Measurements from ENCODE around the gene SEMA3B. TPM values are rescaled to one million over a fixed set of nuclear protein-coding genes. Genes with fewer than 3 reads are reported as not detected.
"Not testable (repeated sequence)": the region's sequence is repeated elsewhere in the genome, so short reads cannot be mapped to it uniquely, and the experiment has no call there.

The SEMA3B gene
- total RNA-seq, 5 donors from 2014 or later (not counting 1 experiment from before 2014, with no cell fraction given) = 0.33 to 2.5 (median 1.5) TPM

DNA sequence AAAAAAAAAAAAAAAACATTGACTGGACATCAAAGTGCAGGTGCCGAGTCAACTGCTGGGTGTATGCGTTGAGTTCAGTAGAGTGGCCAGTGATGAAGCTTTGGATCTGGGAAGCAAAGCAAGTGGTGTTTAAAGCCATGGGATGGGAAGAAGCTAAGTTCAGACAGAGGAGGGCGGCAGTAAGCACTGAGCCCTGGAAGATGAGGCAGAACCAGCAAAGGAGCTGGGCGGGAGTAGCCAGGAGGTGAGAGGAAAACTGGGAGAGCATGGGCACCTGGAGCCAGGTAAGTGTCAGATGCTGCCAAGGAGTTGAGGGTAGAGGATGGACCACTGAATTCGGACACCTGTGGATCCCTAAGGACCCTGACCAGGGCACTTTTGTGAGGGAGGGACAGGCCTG lies 44.3 kb upstream of the SEMA3B start:
- H3K4me3 Mint-ChIP-seq = peak overlapping the region in 1 of 3 donors; percentile 14
- H3K27me3 ChIP-seq (replicated peaks in 1 of 2; ENCODE audit: control insufficient read depth in 2 of 2, extremely low read depth in 1 of 2, insufficient read depth in 2 of 2, low read length in 1 of 2) = peaks cover 0 to 13% of the 10 kb centered on the region in 2 experiments
- ChIA-PET POLR2A (interaction anchor here in 1 of 2 donors (0.6 kb wide), 1 partner anchor 103 kb away, joined by 4 read pairs; no protein-coding TSS in a partner anchor), CTCF (interaction anchor here (0.7 to 5.5 kb wide), 8 partner anchors 9 to 613 kb away, joined by 3 to 60 read pairs (median 7); no protein-coding TSS in a partner anchor)
- H3K27ac ChIP-seq (ENCODE audit: low read length) = no peak overlapping the region
- no peaks in the 10 kb centered on the region for H3K9me3 ChIP-seq
- no peak for DNase-seq
- WGBS (ENCODE audit: insufficient coverage) = 88% methylated on average over 5 of the region's 5 CpGs
- H3K36me3 Mint-ChIP-seq = no peaks in the 10 kb centered on the region
- peaks cover 0 to 3% of the 10 kb centered on the region in 2 donors for H3K27me3 Mint-ChIP-seq
- ATAC-seq (replicated peaks in 1 of 4) = no peak
- H3K4me3 ChIP-seq (ENCODE audit: control insufficient read depth in 1 of 2, extremely low read depth in 1 of 2, low read length in 1 of 2) = no peak overlapping the region
- no peaks in the 10 kb centered on the region for H3K9me3 Mint-ChIP-seq
- H3K4me1 Mint-ChIP-seq = peaks cover 18 to 26% (median 26%) of the 10 kb centered on the region in 3 donors
- no peaks in the 10 kb centered on the region for H3K36me3 ChIP-seq (ENCODE audit: control insufficient read depth in 2 of 2, extremely low read depth in 1 of 2, insufficient read depth in 1 of 2, low read length in 1 of 2)
- H3K27ac Mint-ChIP-seq = no peak overlapping the region
- peaks cover 0 to 45% of the 10 kb centered on the region in 2 experiments for H3K4me1 ChIP-seq (ENCODE audit: control insufficient read depth in 1 of 2, extremely low read depth in 1 of 2, insufficient read depth in 2 of 2, low read length in 2 of 2)

DNA sequence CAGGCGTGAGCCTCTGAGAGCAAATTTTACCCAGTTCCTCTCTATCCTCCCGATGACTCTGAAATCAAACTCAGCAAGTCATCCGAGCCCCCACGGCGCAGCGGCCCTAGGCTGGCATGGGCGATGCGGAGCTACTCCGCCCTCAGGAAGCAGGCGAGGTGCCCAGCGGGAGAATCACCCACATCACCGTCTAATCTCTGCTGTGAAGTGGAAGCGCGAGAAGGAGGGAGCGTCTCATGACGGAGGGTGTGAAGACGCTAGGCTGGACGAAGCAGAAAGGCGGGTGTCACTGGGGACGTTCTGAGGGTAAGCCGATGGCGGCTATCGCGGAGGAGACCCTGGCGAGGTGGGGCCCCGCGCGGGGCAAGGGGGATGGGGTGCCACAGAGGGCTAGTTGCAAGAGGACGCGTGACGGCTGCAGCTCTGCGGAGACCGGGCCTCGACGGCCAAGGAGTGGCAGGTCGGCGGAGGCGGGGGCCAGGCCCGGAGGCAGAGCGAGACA lies 42.0 kb upstream of the SEMA3B start:
- peak overlapping the region; percentile 67 to 73 for H3K4me3 ChIP-seq (ENCODE audit: control insufficient read depth in 1 of 2, extremely low read depth in 1 of 2, low read length in 1 of 2)
- WGBS (ENCODE audit: insufficient coverage) = 0% methylated on average over 30 of the region's 40 CpGs
- ATAC-seq (replicated peaks in 1 of 4) = peak; percentile 17 to 29 (median 26)
- H3K36me3 Mint-ChIP-seq = no peaks in the 10 kb centered on the region
- peaks cover 0 to 32% of the 10 kb centered on the region in 2 experiments for H3K4me1 ChIP-seq (ENCODE audit: control insufficient read depth in 1 of 2, extremely low read depth in 1 of 2, insufficient read depth in 2 of 2, low read length in 2 of 2)
- H3K27me3 Mint-ChIP-seq = peaks cover 0 to 3% of the 10 kb centered on the region in 2 donors
- H3K4me3 Mint-ChIP-seq = peak overlapping the region; percentile 89 to 93 (median 92)
- H3K27me3 ChIP-seq (replicated peaks in 1 of 2; ENCODE audit: control insufficient read depth in 2 of 2, extremely low read depth in 1 of 2, insufficient read depth in 2 of 2, low read length in 1 of 2) = peaks cover 0 to 6% of the 10 kb centered on the region in 2 experiments
- peak in 13 of 35 experiments; percentile 17 to 68 (median 32) for DNase-seq
- H3K27ac Mint-ChIP-seq = peak overlapping the region; percentile 76 to 86
- POLR2A ChIA-PET = interaction anchor here in 1 of 2 donors (1.8 kb wide), 1 partner anchor 20 kb away, joined by 4 read pairs; no protein-coding TSS in a partner anchor
- CTCF ChIA-PET = interaction anchor here (0.7 to 5.5 kb wide), 16 partner anchors 9 to 1993 kb away, joined by 3 to 60 read pairs (median 4); partner anchors contain the start of genes HYAL2 (in 1 of the 2), HYAL3 (in 1 of the 2) and NAA80 (in 1 of the 2)
- no peaks in the 10 kb centered on the region for H3K9me3 Mint-ChIP-seq
- peak overlapping the region; percentile 55 for H3K27ac ChIP-seq (ENCODE audit: low read length)
- no peaks in the 10 kb centered on the region for H3K36me3 ChIP-seq (ENCODE audit: control insufficient read depth in 2 of 2, extremely low read depth in 1 of 2, insufficient read depth in 1 of 2, low read length in 1 of 2)
- no peaks in the 10 kb centered on the region for H3K9me3 ChIP-seq
- H3K4me1 Mint-ChIP-seq = peaks cover 19 to 27% (median 26%) of the 10 kb centered on the region in 3 donors

DNA sequence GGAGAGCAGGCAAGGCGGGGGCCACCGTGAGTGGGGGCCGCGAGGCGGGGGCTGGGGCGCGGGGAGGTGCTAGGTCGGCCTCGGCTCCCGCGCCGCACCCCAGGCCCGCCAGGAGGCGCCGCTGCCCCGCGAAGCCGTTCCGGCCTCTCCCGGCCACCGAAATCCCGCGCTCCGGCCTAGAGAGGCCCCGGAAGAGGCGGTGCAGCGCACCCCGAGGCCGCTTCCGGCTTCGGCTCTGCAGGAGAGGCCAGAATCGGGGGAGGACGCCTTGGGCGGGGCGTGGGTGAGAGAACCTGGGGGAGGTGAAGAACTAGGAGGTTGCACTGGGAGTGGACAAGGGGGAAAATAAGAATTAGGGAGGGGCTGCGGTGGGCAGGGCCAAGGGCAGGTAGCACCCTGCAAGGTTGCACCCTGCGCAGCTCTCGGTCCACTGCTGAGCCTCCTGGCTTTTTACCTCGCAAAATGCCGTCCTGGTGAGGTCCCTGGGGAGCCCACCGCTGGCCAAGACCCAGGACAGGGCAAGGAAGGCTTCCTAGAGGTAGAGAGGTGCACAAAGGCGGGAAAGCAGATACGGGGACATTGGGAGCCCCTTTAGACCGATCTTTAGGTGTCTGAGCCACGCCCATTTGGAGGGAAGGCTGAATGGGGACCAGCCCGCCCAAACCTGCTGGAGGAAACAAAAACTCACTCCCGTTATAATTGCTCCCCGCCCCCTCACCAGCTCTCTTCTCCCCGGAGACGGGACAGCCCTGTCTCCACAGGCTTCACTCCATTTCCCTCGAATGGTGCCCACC lies 41.4 kb upstream of the SEMA3B start:
- H3K4me1 ChIP-seq (ENCODE audit: control insufficient read depth in 1 of 2, extremely low read depth in 1 of 2, insufficient read depth in 2 of 2, low read length in 2 of 2) = peaks cover 0 to 32% of the 10 kb centered on the region in 2 experiments

DNA sequence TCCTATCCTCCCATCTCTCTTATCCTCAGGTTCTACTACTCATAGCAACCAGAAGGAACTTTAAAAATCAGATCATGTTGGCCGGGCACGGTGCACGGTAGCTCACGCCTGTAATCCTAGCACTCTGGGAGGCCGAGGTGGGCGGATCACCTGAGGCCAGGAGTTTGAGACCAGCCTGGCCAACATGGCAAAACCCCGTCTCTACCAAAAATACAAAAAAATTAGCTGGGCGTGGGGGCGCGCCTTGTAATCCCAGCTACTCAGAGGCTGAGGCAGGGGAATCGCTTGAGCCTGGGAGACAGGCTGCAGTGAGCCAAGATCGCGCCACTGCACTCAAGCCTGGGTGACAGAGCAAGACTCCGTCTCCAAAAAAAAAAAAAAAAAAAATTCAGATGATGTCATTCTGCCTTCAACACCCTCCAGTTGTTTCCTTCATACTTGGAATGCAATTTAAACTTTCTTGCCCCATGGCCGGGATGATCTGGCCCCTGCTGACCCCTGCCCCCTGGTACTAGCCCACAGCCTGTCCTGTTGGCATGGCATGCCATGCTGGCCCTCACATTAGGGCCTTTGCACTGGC lies 40.7 kb upstream of the SEMA3B start:
- 63% methylated on average over 15 of the region's 15 CpGs for WGBS (ENCODE audit: insufficient coverage)

More for the DNA sequence above, 41.4 kb upstream of the SEMA3B start:
- POLR2A ChIA-PET = interaction anchor here in 1 of 2 donors (0.8 to 1.8 kb wide), 2 partner anchors 13 to 19 kb away, joined by 3 to 4 read pairs; no protein-coding TSS in a partner anchor
- Mint-ChIP-seq H3K27me3 (peaks cover 0 to 3% of the 10 kb centered on the region in 2 donors), H3K4me1 (peaks cover 19 to 29% (median 27%) of the 10 kb centered on the region in 3 donors), H3K4me3 (peak overlapping the region; percentile 89 to 93 (median 92)), H3K9me3 (no peaks in the 10 kb centered on the region), H3K36me3 (no peaks in the 10 kb centered on the region), H3K27ac (peak overlapping the region; percentile 84 to 88)
- Histone ChIP-seq H3K36me3 (ENCODE audit: control insufficient read depth in 2 of 2, extremely low read depth in 1 of 2, insufficient read depth in 1 of 2, low read length in 1 of 2) (no peaks in the 10 kb centered on the region), H3K4me3 (ENCODE audit: control insufficient read depth in 1 of 2, extremely low read depth in 1 of 2, low read length in 1 of 2) (peak overlapping the region; percentile 67 to 95), H3K27me3 (replicated peaks in 1 of 2; ENCODE audit: control insufficient read depth in 2 of 2, extremely low read depth in 1 of 2, insufficient read depth in 2 of 2, low read length in 1 of 2) (peaks cover 0 to 6% of the 10 kb centered on the region in 2 experiments), H3K9me3 (no peaks in the 10 kb centered on the region), H3K27ac (ENCODE audit: low read length) (peak overlapping the region; percentile 55)
- DNase-seq = peak; percentile 79 to 95 (median 87)
- WGBS (ENCODE audit: insufficient coverage) = under 1% methylated on average over 43 of the region's 51 CpGs
- CTCF ChIA-PET = interaction anchor here (0.6 to 5.5 kb wide), 12 partner anchors 16 to 101 kb away, joined by 3 to 60 read pairs (median 4); partner anchors contain the start of genes HYAL3 (in 1 of the 2) and NAA80 (in 1 of the 2)
- peak; percentile 85 to 87 (median 87) for ATAC-seq (replicated peaks in 1 of 4)

DNA sequence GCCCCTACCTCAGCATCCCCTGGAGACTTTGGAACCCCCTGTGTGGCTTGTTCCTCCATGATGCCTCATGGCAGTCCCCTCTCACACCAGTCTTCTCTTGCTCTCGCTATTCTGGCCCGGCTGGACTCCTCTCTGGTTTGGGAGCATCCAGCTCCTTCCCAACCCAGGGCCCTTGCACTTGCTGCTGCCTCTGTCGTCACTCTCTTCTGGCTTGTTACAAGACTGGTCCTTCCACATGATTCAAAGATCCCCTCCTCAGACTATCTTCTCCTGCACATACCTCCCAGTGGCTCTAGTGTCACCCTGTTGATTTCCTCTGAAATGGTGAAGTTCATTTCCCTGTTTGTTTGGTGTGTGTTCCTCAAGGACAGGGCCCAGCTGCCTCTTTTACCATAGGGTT lies 39.5 kb upstream of the SEMA3B start:
- Histone ChIP-seq H3K4me3 (ENCODE audit: control insufficient read depth in 1 of 2, extremely low read depth in 1 of 2, low read length in 1 of 2) (no peak overlapping the region), H3K27ac (ENCODE audit: low read length) (no peak overlapping the region), H3K27me3 (replicated peaks in 1 of 2; ENCODE audit: control insufficient read depth in 2 of 2, extremely low read depth in 1 of 2, insufficient read depth in 2 of 2, low read length in 1 of 2) (peaks cover 0 to 6% of the 10 kb centered on the region in 2 experiments), H3K4me1 (ENCODE audit: control insufficient read depth in 1 of 2, extremely low read depth in 1 of 2, insufficient read depth in 2 of 2, low read length in 2 of 2) (peaks cover 0 to 32% of the 10 kb centered on the region in 2 experiments), H3K36me3 (ENCODE audit: control insufficient read depth in 2 of 2, extremely low read depth in 1 of 2, insufficient read depth in 1 of 2, low read length in 1 of 2) (no peaks in the 10 kb centered on the region), H3K9me3 (no peaks in the 10 kb centered on the region)
- no peak for DNase-seq
- Mint-ChIP-seq H3K4me1 (peaks cover 21 to 33% (median 29%) of the 10 kb centered on the region in 3 donors), H3K27ac (peak overlapping the region; percentile 10 to 46), H3K9me3 (no peaks in the 10 kb centered on the region), H3K4me3 (peak overlapping the region in 2 of 3 donors; percentile 17 to 49), H3K27me3 (no peaks in the 10 kb centered on the region), H3K36me3 (no peaks in the 10 kb centered on the region)
- ATAC-seq (replicated peaks in 1 of 4) = no peak
- WGBS (ENCODE audit: insufficient coverage) = 100% methylated on average over 2 of the region's 3 CpGs
- ChIA-PET CTCF (interaction anchor here in 1 of 2 donors (0.6 to 5.5 kb wide), 3 partner anchors 10 to 17 kb away, joined by 3 to 60 read pairs (median 5); no protein-coding TSS in a partner anchor), POLR2A (interaction anchor here in 1 of 2 donors (0.6 kb wide), 1 partner anchor 26 kb away, joined by 8 read pairs; no protein-coding TSS in a partner anchor)

More for the DNA sequence above, 40.7 kb upstream of the SEMA3B start:
- not testable (repeated sequence) for H3K27ac ChIP-seq (ENCODE audit: low read length); H3K27me3 Mint-ChIP-seq; H3K9me3 ChIP-seq; ATAC-seq (replicated peaks in 1 of 4); H3K36me3 Mint-ChIP-seq; H3K9me3 Mint-ChIP-seq; DNase-seq; H3K36me3 ChIP-seq (ENCODE audit: control insufficient read depth in 2 of 2, extremely low read depth in 1 of 2, insufficient read depth in 1 of 2, low read length in 1 of 2); H3K27me3 ChIP-seq (replicated peaks in 1 of 2; ENCODE audit: control insufficient read depth in 2 of 2, extremely low read depth in 1 of 2, insufficient read depth in 2 of 2, low read length in 1 of 2)
- H3K4me1 ChIP-seq (ENCODE audit: control insufficient read depth in 1 of 2, extremely low read depth in 1 of 2, insufficient read depth in 2 of 2, low read length in 2 of 2) = peaks cover 0 to 32% of the 10 kb centered on the region in 2 experiments
- Mint-ChIP-seq H3K4me3 (peak overlapping the region; percentile 89 to 93 (median 91)), H3K27ac (peak overlapping the region; percentile 84 to 88), H3K4me1 (peaks cover 19 to 33% (median 27%) of the 10 kb centered on the region in 3 donors)
- ChIA-PET POLR2A (interaction anchor here in 1 of 2 donors (0.8 to 1.8 kb wide), 2 partner anchors 12 to 19 kb away, joined by 3 to 4 read pairs; no protein-coding TSS in a partner anchor), CTCF (interaction anchor here (0.6 to 5.5 kb wide), 6 partner anchors 15 to 100 kb away, joined by 3 to 60 read pairs (median 4); no protein-coding TSS in a partner anchor)
- H3K4me3 ChIP-seq (ENCODE audit: control insufficient read depth in 1 of 2, extremely low read depth in 1 of 2, low read length in 1 of 2) = peak overlapping the region; percentile 67 to 95
